Endodermal cell (in vitro differentiated cells): Measurements from ENCODE around the gene PRICKLE2. TPM values are rescaled to one million over a fixed set of nuclear protein-coding genes. Genes with fewer than 3 reads are reported as not detected.
A peak's percentile ranks its signal among the peaks of the same experiment; 100 is the strongest.

Experiments used
- DNase-seq: peaks from one replicate; pipeline ENCODE4 v3.0.0-alpha.2; 2017
- H3K27ac ChIP-seq: 2 replicates; pipeline ENCODE4 v1.5.1; 2013; ENCODE audit warnings: mild to moderate bottlenecking, low read depth, low read length, moderate library complexity
- H3K27me3 ChIP-seq: 2 replicates; pipeline ENCODE4 v1.6.1; 2013; ENCODE audit warnings: mild to moderate bottlenecking, low read length, moderate library complexity; ENCODE audit not compliant: insufficient read depth, control insufficient read depth, poor library complexity, severe bottlenecking
- H3K36me3 ChIP-seq: 2 replicates; pipeline ENCODE4 v1.7.0; 2013; ENCODE audit warnings: mild to moderate bottlenecking, low read length, moderate library complexity; ENCODE audit not compliant: control insufficient read depth, insufficient read depth
- H3K4me1 ChIP-seq: one replicate; pipeline ENCODE4 v1.7.0; 2013; ENCODE audit warnings: low read length; ENCODE audit not compliant: control insufficient read depth, insufficient read depth
- H3K4me3 ChIP-seq: 2 replicates; pipeline ENCODE4 v1.5.1; 2013; ENCODE audit warnings: mild to moderate bottlenecking, low read length, moderate library complexity
- H3K9ac ChIP-seq: 2 replicates; pipeline ENCODE4 v1.6.1; 2013; ENCODE audit warnings: mild to moderate bottlenecking, low read length, moderate library complexity; ENCODE audit not compliant: poor library complexity, severe bottlenecking; ENCODE audit errors: extremely low read depth
- H3K9me3 ChIP-seq: 2 replicates; pipeline ENCODE4 v1.6.1; 2013; ENCODE audit warnings: mild to moderate bottlenecking, low read length, moderate library complexity; ENCODE audit not compliant: control insufficient read depth
- H3K27ac Mint-ChIP-seq: 2 replicates; pipeline ENCODE4 v1.8.0; 2020; ENCODE audit warnings: mixed read lengths
- H3K27me3 Mint-ChIP-seq: 2 replicates; pipeline ENCODE4 v1.8.0; 2021; ENCODE audit warnings: mild to moderate bottlenecking, mixed read lengths; ENCODE audit not compliant: insufficient read depth
- H3K36me3 Mint-ChIP-seq: 2 replicates; pipeline ENCODE4 v1.8.0; 2020; ENCODE audit warnings: low read depth, mixed read lengths
- H3K4me1 Mint-ChIP-seq: 2 replicates; pipeline ENCODE4 v1.8.0; 2020; ENCODE audit warnings: mixed read lengths
- H3K4me3 Mint-ChIP-seq: 2 replicates; pipeline ENCODE4 v1.8.0; 2020; ENCODE audit warnings: mild to moderate bottlenecking, moderate library complexity, mixed read lengths
- H3K9me3 Mint-ChIP-seq: 2 replicates; pipeline ENCODE4 v1.8.0; 2020; ENCODE audit warnings: mild to moderate bottlenecking, mixed read lengths
- CTCF ChIP-seq: fragments of 200-600 bp; sonication (generic); conservative IDR thresholded peaks from 2 replicates; pipeline ENCODE4 v1.5.0; 2021; ENCODE audit warnings: antibody characterized with exemption, mild to moderate bottlenecking
- WGBS, 2 experiments: methylation state at CpG; one replicate each; pipeline versions ENCODE4 v1.1.5 to v1.1.7; 2013; ENCODE audit warnings: missing lambda C conversion rate in 2 of 2, mixed read lengths in 1 of 2; ENCODE audit not compliant: insufficient coverage in 1 of 2, insufficient read length in 1 of 2; 5-methylcytosine and 5-hydroxymethylcytosine counted together
- total RNA-seq, 2 donors: library from RNA; stranded (reverse); fragmentation: NEBNext Ultra II Directional in 1 of 2; extraction: Animal tissue kit (Norgen Biotek cat#: 25700) in 1 of 2; gene quantifications; 2 replicates in 1 of 2; 3 replicates in 1 of 2; pipeline ENCODE4 v1.2.1, GENCODE V29; 2021

PRICKLE2 gene
- total RNA-seq, 2 donors from 2014 or later: 8.5 to 10.4 TPM

DNA sequence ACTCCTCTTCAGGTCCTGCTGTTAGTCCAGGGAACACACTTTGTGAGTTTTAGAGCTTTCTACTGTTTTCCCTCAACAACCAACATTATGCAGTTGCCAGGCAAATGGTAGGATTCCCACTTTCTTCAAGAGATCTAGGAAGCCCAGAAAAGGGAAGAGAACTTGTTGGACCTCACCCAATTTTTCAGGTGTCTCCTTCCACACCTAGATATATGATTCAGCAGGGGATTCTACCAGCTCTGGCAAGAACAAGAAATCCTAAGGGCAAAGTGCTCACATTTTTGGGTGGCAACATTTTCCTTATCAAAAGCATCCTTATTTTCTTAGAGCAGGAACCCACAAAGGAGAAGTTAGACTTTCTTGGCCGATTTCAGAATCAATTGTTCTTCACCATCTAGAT is 57.4 kb downstream of the PRICKLE2 start:
- TF ChIP-seq CTCF: no peak
- peaks cover 48% of the 10 kb centered on the region for H3K4me1 Mint-ChIP-seq
- Histone ChIP-seq H3K9me3 (no peaks in the 10 kb centered on the region), H3K4me1 (peaks cover 5% of the 10 kb centered on the region), H3K4me3 (no peak overlapping the region), H3K36me3 (no peaks in the 10 kb centered on the region), H3K9ac (no peak overlapping the region), H3K27me3 (no peaks in the 10 kb centered on the region), H3K27ac (no peak overlapping the region)
- DNase-seq: no peak
- no peaks in the 10 kb centered on the region for H3K9me3 Mint-ChIP-seq
- no peaks in the 10 kb centered on the region for H3K36me3 Mint-ChIP-seq
- no peak overlapping the region for H3K27ac Mint-ChIP-seq
- WGBS, 2 experiments: 60 to 86% methylated on average over 1 of the region's 1 CpG
- H3K4me3 Mint-ChIP-seq: no peak overlapping the region
- no peaks in the 10 kb centered on the region for H3K27me3 Mint-ChIP-seq

GRCh38 chr3:64167351-64167750 is 57.9 kb downstream of the PRICKLE2 start:
- H3K4me1 Mint-ChIP-seq: peaks cover 46% of the 10 kb centered on the region
- H3K36me3 Mint-ChIP-seq: no peaks in the 10 kb centered on the region
- Histone ChIP-seq H3K27me3 (no peaks in the 10 kb centered on the region), H3K4me1 (peaks cover 10% of the 10 kb centered on the region), H3K9ac (no peak overlapping the region), H3K36me3 (no peaks in the 10 kb centered on the region), H3K4me3 (no peak overlapping the region), H3K9me3 (no peaks in the 10 kb centered on the region), H3K27ac (no peak overlapping the region)
- WGBS, 2 experiments: 95 to 98% methylated on average over 4 of the region's 4 CpGs
- DNase-seq: no peak
- no peaks in the 10 kb centered on the region for H3K9me3 Mint-ChIP-seq
- no peak overlapping the region for H3K4me3 Mint-ChIP-seq
- H3K27ac Mint-ChIP-seq: no peak overlapping the region
- H3K27me3 Mint-ChIP-seq: no peaks in the 10 kb centered on the region
- no peak for TF ChIP-seq CTCF

DNA sequence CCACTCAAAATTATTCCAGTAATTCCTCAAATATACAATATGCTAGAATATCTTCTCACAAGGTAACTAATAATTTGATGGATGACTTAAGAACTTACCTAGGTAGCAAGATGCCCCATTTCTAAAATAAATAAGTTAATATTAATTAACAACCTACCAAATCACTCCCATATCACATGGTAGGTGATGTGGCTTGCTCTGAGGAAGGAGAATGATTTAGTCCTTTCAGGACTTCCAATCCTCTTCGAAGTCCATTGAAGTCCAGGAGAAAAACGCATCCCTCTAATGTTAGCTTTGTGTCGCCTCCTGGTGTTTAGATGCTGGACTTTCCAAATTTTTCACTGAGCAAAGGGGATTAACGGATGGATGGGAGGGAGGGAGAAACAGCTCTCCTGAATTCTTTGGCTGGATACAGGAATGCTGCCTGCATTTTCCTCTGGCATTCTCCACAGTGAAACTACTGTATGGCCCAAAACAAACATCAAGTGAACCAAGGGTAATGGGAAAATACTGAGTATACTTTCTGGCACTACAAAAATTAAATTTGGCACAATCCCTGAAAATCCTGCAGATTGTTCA is 58.6 kb downstream of the PRICKLE2 start:
- H3K9me3 ChIP-seq: no peaks in the 10 kb centered on the region
- H3K27ac ChIP-seq: no peak overlapping the region
- 81 to 88% methylated on average over 3 to 4 of the region's 4 CpGs for WGBS, 2 experiments
- no peaks in the 10 kb centered on the region for H3K27me3 Mint-ChIP-seq
- H3K27ac Mint-ChIP-seq: no peak overlapping the region
- DNase-seq: peak; percentile 71
- H3K4me1 Mint-ChIP-seq: peaks cover 51% of the 10 kb centered on the region
- peak; percentile 72 for TF ChIP-seq CTCF
- H3K27me3 ChIP-seq: no peaks in the 10 kb centered on the region
- no peaks in the 10 kb centered on the region for H3K36me3 Mint-ChIP-seq
- no peaks in the 10 kb centered on the region for H3K36me3 ChIP-seq
- no peaks in the 10 kb centered on the region for H3K9me3 Mint-ChIP-seq
- no peak overlapping the region for H3K4me3 ChIP-seq
- H3K4me1 ChIP-seq: peaks cover 14% of the 10 kb centered on the region
- H3K9ac ChIP-seq: no peak overlapping the region
- no peak overlapping the region for H3K4me3 Mint-ChIP-seq
